Endothelial cell of umbilical vein (primary cell): ENCODE measurements around the gene C17orf67.
A peak's percentile ranks its signal among the peaks of the same experiment; 100 is the strongest.

ENCODE experiments used
- CTCF ChIP-seq, 2 donors: IDR thresholded peaks; 1 replicate in 1 of 2; 2 replicates in 1 of 2; pipeline ENCODE4 v1.5.1; 2011; ENCODE audit warnings: low read length in 2 of 2, mild to moderate bottlenecking in 2 of 2, moderate library complexity in 2 of 2, control low read depth in 1 of 2, inconsistent platforms in 1 of 2, low read depth in 1 of 2; ENCODE audit not compliant: insufficient read depth in 1 of 2; ENCODE audit errors: extremely low read depth in 1 of 2
- EZH2 ChIP-seq: IDR thresholded peaks from 2 replicates; pipeline ENCODE4 v1.6.1; 2012; ENCODE audit warnings: borderline replicate concordance, low read depth, mild to moderate bottlenecking, moderate library complexity, low read length, inconsistent platforms; ENCODE audit not compliant: severe bottlenecking
- FOS ChIP-seq: IDR thresholded peaks from 2 replicates; pipeline ENCODE4 v1.6.1; 2011; ENCODE audit warnings: mild to moderate bottlenecking, low read length, moderate library complexity, borderline replicate concordance; ENCODE audit not compliant: insufficient read depth
- GATA2 ChIP-seq: IDR thresholded peaks from 2 replicates; pipeline ENCODE4 v1.7.0; 2011; ENCODE audit warnings: low read depth, mild to moderate bottlenecking, moderate library complexity, mixed read lengths, low read length; ENCODE audit not compliant: insufficient read length, insufficient read depth
- JUN ChIP-seq: IDR thresholded peaks from 2 replicates; pipeline ENCODE4 v1.6.1; 2011; ENCODE audit warnings: borderline replicate concordance, low read depth; ENCODE audit not compliant: insufficient read length, insufficient read depth
- MAX ChIP-seq: IDR thresholded peaks from 2 replicates; pipeline ENCODE4 v1.6.1; 2011; ENCODE audit not compliant: insufficient read depth, insufficient read length
- MYC ChIP-seq: IDR thresholded peaks from one replicate; pipeline ENCODE4 v1.6.1; 2011; ENCODE audit warnings: mild to moderate bottlenecking, low read depth, low read length
- POLR2A ChIP-seq: IDR thresholded peaks from 2 replicates; pipeline ENCODE4 v1.6.1; 2012; ENCODE audit warnings: low read depth, mild to moderate bottlenecking, control low read depth, low read length
- POLR2AphosphoS5 ChIP-seq: IDR thresholded peaks from 2 replicates; pipeline ENCODE4 v1.6.1; 2012; ENCODE audit warnings: low read depth, mild to moderate bottlenecking, control low read depth, low read length, moderate library complexity; ENCODE audit not compliant: insufficient read depth

- TF ChIP-seq POLR2A (no peak), CTCF (IDR thresholded peaks at IDR 0.05; ENCODE audit: extremely low read depth in 1 of 2, insufficient read depth in 1 of 2, low read depth in 1 of 2, low read length in 2 of 2) (no peak), EZH2 (no peak), JUN (peak; percentile 32), MYC (no peak), POLR2AphosphoS5 (peak; percentile 21), MAX (no peak), GATA2 (no peak), FOS (peak; percentile 60)
Observed at GRCh38 chr17:56756536-56756935, 77.2 kb downstream of the C17orf67 start.
